ENCODE results near the gene ENTPD6. TPM values are rescaled to one million over a fixed set of nuclear protein-coding genes. Genes with fewer than 3 reads are reported as not detected.
A peak's percentile ranks its signal among the peaks of the same experiment; 100 is the strongest.

The ENTPD6 gene
- total RNA-seq, 1 donor from 2014 or later: 106 TPM

DNA sequence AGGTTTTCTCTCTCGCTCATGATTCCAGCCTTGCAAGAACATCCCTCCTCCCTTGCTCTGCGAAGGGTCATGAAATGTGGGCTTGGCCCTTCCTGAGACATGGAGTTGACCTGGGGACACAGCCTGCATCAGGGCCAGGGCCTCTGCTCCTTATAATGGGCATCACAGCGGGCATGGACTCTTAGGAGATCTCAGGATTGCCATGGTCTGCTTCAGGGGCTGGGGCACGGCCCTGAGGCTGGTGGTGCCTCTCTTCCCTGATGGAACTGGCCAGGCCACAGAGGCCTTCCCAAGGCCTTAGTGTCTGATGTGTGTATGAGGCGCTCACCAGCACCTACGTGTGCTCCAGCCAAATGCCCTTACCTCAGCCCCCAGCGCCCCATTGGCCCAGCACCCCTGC, 23.9 kb downstream of the ENTPD6 start:
- no peaks in the 10 kb centered on the region for H3K27me3 ChIP-seq (ENCODE audit: low read depth)
- H3K36me3 ChIP-seq: peaks cover 67% of the 10 kb centered on the region
- intact Hi-C loops (cut with micrococcal nuclease): no loop called here
- DNase-seq: no peak
- peaks cover 88% of the 10 kb centered on the region for H3K4me1 ChIP-seq
- H3K4me3 ChIP-seq: no peak overlapping the region
- H3K27ac ChIP-seq (replicated peaks): peak overlapping the region; percentile 90
- TF ChIP-seq, protein P1, sequence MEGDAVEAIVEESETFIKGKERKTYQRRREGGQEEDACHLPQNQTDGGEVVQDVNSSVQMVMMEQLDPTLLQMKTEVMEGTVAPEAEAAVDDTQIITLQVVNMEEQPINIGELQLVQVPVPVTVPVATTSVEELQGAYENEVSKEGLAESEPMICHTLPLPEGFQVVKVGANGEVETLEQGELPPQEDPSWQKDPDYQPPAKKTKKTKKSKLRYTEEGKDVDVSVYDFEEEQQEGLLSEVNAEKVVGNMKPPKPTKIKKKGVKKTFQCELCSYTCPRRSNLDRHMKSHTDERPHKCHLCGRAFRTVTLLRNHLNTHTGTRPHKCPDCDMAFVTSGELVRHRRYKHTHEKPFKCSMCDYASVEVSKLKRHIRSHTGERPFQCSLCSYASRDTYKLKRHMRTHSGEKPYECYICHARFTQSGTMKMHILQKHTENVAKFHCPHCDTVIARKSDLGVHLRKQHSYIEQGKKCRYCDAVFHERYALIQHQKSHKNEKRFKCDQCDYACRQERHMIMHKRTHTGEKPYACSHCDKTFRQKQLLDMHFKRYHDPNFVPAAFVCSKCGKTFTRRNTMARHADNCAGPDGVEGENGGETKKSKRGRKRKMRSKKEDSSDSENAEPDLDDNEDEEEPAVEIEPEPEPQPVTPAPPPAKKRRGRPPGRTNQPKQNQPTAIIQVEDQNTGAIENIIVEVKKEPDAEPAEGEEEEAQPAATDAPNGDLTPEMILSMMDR (IDR thresholded peaks at IDR 0.05; ENCODE audit: borderline replicate concordance): no peak
- H3K9me3 ChIP-seq (replicated peaks): no peaks in the 10 kb centered on the region

GRCh38 chr20:25220021-25220730, 24.7 kb downstream of the ENTPD6 start:
- DNase-seq: no peak
- Histone ChIP-seq H3K27ac (replicated peaks) (peak overlapping the region; percentile 90), H3K36me3 (peaks cover 63% of the 10 kb centered on the region), H3K27me3 (ENCODE audit: low read depth) (no peaks in the 10 kb centered on the region), H3K4me3 (no peak overlapping the region), H3K9me3 (replicated peaks) (no peaks in the 10 kb centered on the region), H3K4me1 (peaks cover 94% of the 10 kb centered on the region)
- TF ChIP-seq, protein P1 (IDR thresholded peaks at IDR 0.05; ENCODE audit: borderline replicate concordance): peak; percentile 31
- intact Hi-C loops (cut with micrococcal nuclease): no loop called here

DNA sequence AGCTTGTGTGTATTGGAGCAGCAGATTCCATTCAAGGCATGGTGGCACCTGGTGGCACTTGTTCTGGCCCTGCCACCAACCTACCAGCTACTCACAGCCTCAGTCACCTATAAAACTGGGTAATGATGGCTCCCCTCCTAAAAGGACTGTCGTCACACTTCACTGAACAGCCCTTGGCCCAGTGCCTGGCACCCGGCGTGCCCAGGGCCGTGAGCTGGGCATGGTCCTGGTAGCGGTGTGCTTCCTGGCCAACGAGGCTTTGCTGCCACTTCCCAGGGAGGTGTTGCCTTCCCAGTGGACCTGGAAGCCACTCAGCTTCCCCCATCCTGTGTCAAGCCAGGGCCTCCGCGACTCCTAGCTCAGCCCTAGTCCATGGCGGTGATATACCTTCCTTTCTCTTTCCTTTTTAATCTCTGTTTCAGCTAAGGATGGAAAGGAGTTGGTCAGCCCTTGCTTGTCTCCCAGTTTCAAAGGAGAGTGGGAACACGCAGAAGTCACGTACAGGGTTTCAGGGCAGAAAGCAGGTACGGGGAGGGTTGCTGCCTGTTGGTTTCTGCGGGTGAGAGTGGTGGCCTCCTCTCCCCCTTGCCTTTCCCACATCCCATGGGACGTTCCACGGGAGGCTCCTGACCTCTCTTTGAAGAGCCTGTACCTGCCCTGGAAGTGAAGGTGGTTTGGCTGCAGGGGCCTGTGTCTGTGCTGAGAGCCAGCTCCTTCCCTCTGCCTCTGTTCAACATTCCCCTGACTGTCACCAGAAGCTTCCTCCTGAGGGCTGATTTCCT, 25.5 kb downstream of the ENTPD6 start:
- Histone ChIP-seq H3K4me1 (peaks cover 94% of the 10 kb centered on the region), H3K4me3 (no peak overlapping the region), H3K36me3 (peaks cover 63% of the 10 kb centered on the region), H3K9me3 (replicated peaks) (no peaks in the 10 kb centered on the region), H3K27ac (replicated peaks) (peak overlapping the region; percentile 90), H3K27me3 (ENCODE audit: low read depth) (no peaks in the 10 kb centered on the region)
- TF ChIP-seq, protein P1 (IDR thresholded peaks at IDR 0.05; ENCODE audit: borderline replicate concordance): no peak
- DNase-seq: peak; percentile 72
- intact Hi-C loops (cut with micrococcal nuclease): no loop called here

DNA sequence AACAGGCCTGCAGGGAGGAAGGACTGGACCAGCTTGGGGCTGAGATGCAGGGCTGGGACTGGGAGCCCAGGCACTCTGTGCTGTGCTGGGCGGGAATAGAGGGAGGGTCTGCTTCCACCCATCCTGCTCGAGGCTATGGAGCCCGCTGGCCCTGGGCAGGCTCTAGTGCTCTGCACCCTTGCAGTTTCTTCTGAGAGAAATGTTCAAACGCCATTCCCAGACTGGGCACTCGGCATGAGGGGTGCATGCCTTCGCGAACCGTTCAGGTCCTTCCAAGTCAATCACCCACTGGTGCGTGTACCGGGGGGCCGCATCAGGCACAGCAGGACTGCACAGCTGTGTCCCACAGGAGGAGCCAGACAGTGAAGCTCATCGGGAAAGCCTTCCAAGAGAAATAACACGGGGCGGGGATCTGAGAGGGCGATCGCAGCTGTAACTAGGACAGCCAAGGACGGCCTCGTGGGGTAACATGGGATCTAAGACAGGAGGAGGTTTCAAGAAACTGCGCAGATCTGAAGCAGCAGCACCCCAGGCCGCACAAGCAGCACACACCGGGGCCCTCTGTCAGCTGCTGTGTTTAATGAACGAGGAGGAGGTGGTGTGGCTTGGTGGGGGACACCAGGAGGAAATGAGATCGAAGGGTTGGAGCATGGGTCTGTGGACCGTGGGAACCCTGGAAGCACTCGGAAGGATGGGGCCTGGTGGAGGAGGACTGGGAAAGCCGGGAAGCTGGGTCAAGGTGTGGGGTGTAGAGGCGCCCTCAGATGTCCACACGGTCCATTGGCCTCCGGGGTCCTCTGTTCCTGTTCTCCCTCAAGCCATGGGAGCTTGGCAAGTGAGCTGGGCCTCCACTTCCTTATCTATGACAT, 26.3 kb downstream of the ENTPD6 start:
- intact Hi-C loops (cut with micrococcal nuclease): no loop called here
- TF ChIP-seq, protein P1 (IDR thresholded peaks at IDR 0.05; ENCODE audit: borderline replicate concordance): no peak
- Histone ChIP-seq H3K4me3 (no peak overlapping the region), H3K27ac (replicated peaks) (peak overlapping the region; percentile 90), H3K9me3 (replicated peaks) (no peaks in the 10 kb centered on the region), H3K4me1 (peaks cover 94% of the 10 kb centered on the region), H3K36me3 (peaks cover 54% of the 10 kb centered on the region), H3K27me3 (ENCODE audit: low read depth) (no peaks in the 10 kb centered on the region)
- DNase-seq: peak; percentile 66

- TF ChIP-seq, protein P1 (IDR thresholded peaks at IDR 0.05; ENCODE audit: borderline replicate concordance): no peak
- no peak for DNase-seq
- Histone ChIP-seq H3K4me3 (no peak overlapping the region), H3K4me1 (peaks cover 95% of the 10 kb centered on the region), H3K27me3 (ENCODE audit: low read depth) (no peaks in the 10 kb centered on the region), H3K9me3 (replicated peaks) (no peaks in the 10 kb centered on the region), H3K27ac (replicated peaks) (peak overlapping the region; percentile 90), H3K36me3 (peaks cover 46% of the 10 kb centered on the region)
- intact Hi-C loops (cut with micrococcal nuclease): no loop called here
Measured at GRCh38 chr20:25222461-25223178, 27.1 kb downstream of the ENTPD6 start.
